GM23338 (cell line): ENCODE measurements around the gene COMMD4. TPM values are rescaled to one million over a fixed set of nuclear protein-coding genes. Genes with fewer than 3 reads are reported as not detected.

Source experiments
- ATAC-seq: fragments of 200-7000 bp; cut with Tn5 transposase; 3 replicates; pipeline ENCODE4 v1.9.1; 2020
- DNase-seq: peaks from one replicate; pipeline ENCODE4 v3.0.0-alpha.2; 2015; ENCODE audit warnings: low spot score
- H2AFZ ChIP-seq: fragments of 200-600 bp; sonication (generic); 2 replicates; pipeline ENCODE4 v1.8.0; 2016; ENCODE audit warnings: antibody characterized with exemption, mild to moderate bottlenecking, moderate library complexity
- H3F3A ChIP-seq: fragments of 200-600 bp; sonication (generic); replicated peaks from 2 replicates; pipeline ENCODE4 v1.8.0; 2017; ENCODE audit warnings: antibody characterized with exemption, mixed run types, low read depth
- H3K27ac ChIP-seq: fragments of 200-600 bp; sonication (generic); 2 replicates; pipeline ENCODE4 v1.6.1; 2016; ENCODE audit warnings: low read depth
- H3K27me3 ChIP-seq: fragments of 200-600 bp; sonication (generic); 2 replicates; pipeline ENCODE4 v1.8.0; 2016; ENCODE audit warnings: mild to moderate bottlenecking, mixed run types, moderate library complexity; ENCODE audit not compliant: insufficient read depth
- H3K36me3 ChIP-seq: fragments of 200-600 bp; sonication (generic); 2 replicates; pipeline ENCODE4 v1.8.0; 2016; ENCODE audit warnings: mild to moderate bottlenecking; ENCODE audit not compliant: insufficient read depth
- H3K4me1 ChIP-seq: fragments of 200-600 bp; sonication (generic); 2 replicates; pipeline ENCODE4 v1.8.0; 2016; ENCODE audit warnings: mild to moderate bottlenecking, moderate library complexity; ENCODE audit not compliant: insufficient read depth
- H3K4me2 ChIP-seq: fragments of 200-600 bp; sonication (generic); 2 replicates; pipeline ENCODE4 v1.7.1; 2017; ENCODE audit warnings: mixed run types
- H3K4me3 ChIP-seq: fragments of 200-600 bp; sonication (generic); 2 replicates; pipeline ENCODE4 v1.6.1; 2016; ENCODE audit warnings: mixed run types
- H3K79me2 ChIP-seq: fragments of 200-600 bp; sonication (generic); replicated peaks from 2 replicates; pipeline ENCODE4 v1.8.0; 2017; ENCODE audit warnings: mild to moderate bottlenecking; ENCODE audit not compliant: insufficient read depth
- H3K9me2 ChIP-seq: fragments of 200-600 bp; sonication (generic); 2 replicates; pipeline ENCODE4 v1.8.0; 2017; ENCODE audit not compliant: insufficient read depth
- H4K20me1 ChIP-seq: fragments of 200-600 bp; sonication (generic); replicated peaks from 2 replicates; pipeline ENCODE4 v1.8.0; 2017; ENCODE audit warnings: mild to moderate bottlenecking; ENCODE audit not compliant: insufficient read depth
- H3K27ac Mint-ChIP-seq: 2 replicates; pipeline ENCODE4 v1.8.0; 2020; ENCODE audit warnings: inconsistent platforms, mild to moderate bottlenecking, moderate library complexity, mixed read lengths
- H3K27me3 Mint-ChIP-seq: 3 replicates; pipeline ENCODE4 v1.8.0; 2022; ENCODE audit warnings: low read depth, mild to moderate bottlenecking, moderate library complexity, mixed read lengths, inconsistent platforms; ENCODE audit not compliant: insufficient read depth, poor library complexity
- H3K36me3 Mint-ChIP-seq: 3 replicates; pipeline ENCODE4 v1.8.0; 2021; ENCODE audit warnings: low read depth, mild to moderate bottlenecking, inconsistent platforms, moderate library complexity, mixed read lengths
- H3K4me1 Mint-ChIP-seq: 3 replicates; pipeline ENCODE4 v1.8.0; 2020; ENCODE audit warnings: mild to moderate bottlenecking, inconsistent platforms, mixed read lengths
- H3K4me3 Mint-ChIP-seq: 3 replicates; pipeline ENCODE4 v1.8.0; 2021; ENCODE audit warnings: moderate library complexity, mild to moderate bottlenecking, inconsistent platforms, mixed read lengths
- H3K9me3 Mint-ChIP-seq: 3 replicates; pipeline ENCODE4 v1.8.0; 2020; ENCODE audit warnings: moderate library complexity, mild to moderate bottlenecking, inconsistent platforms, mixed read lengths
- EZH2 ChIP-seq: fragments of 200-600 bp; sonication (generic); IDR thresholded peaks from one replicate; pipeline ENCODE4 v1.8.0; 2017; ENCODE audit warnings: antibody characterized with exemption, mild to moderate bottlenecking, low read depth; ENCODE audit not compliant: unreplicated experiment
- EZH2phosphoT487 ChIP-seq: fragments of 200-600 bp; sonication (generic); IDR thresholded peaks from one replicate; pipeline ENCODE4 v1.8.1; 2018; ENCODE audit warnings: antibody characterized with exemption; ENCODE audit not compliant: unreplicated experiment
- JUNB ChIP-seq: IDR thresholded peaks from one replicate; pipeline ENCODE4 v1.6.1; 2016; ENCODE audit warnings: antibody characterized with exemption; ENCODE audit not compliant: unreplicated experiment
- NANOG ChIP-seq: IDR thresholded peaks from 2 replicates; pipeline ENCODE4 v1.6.1; 2016; ENCODE audit warnings: antibody characterized with exemption, borderline replicate concordance
- POLR2AphosphoS5 ChIP-seq: IDR thresholded peaks from 2 replicates; pipeline ENCODE4 v1.6.1; 2016; ENCODE audit warnings: antibody characterized with exemption, low read depth
- STAT1 ChIP-seq: IDR thresholded peaks from one replicate; pipeline ENCODE4 v1.6.1; 2016; ENCODE audit warnings: antibody characterized with exemption; ENCODE audit not compliant: unreplicated experiment
- ZNF331 ChIP-seq: fragments of 250-450 bp; sonication (Bioruptor Pico); IDR thresholded peaks from 2 replicates; pipeline ENCODE4 v1.5.0; 2020; ENCODE audit warnings: low read depth, mild to moderate bottlenecking, moderate library complexity
- polyA plus RNA-seq: library from polyadenylated mRNA; unstranded; fragments of >200 nt; fragmentation: Nextera tagmentation; extraction: Ambion mirVana; gene quantifications from 2 replicates; pipeline ENCODE4 v1.2.1, GENCODE V29; 2016
- total RNA-seq: library from RNA; depleted of rRNA; stranded (reverse); fragments of >200 nt; shearing (Covaris generic); gene quantifications from 2 replicates; pipeline ENCODE4 v1.2.3, GENCODE V29; 2014
- TF ChIP-seq, protein P1 (sequence below): fragments of 250-450 bp; sonication (Bioruptor Pico); IDR thresholded peaks from 2 replicates; pipeline ENCODE4 v1.5.0; 2020; ENCODE audit warnings: mild to moderate bottlenecking, moderate library complexity
- TF ChIP-seq, protein P2 (sequence below): IDR thresholded peaks from one replicate; pipeline ENCODE4 v1.6.1; 2018; ENCODE audit warnings: antibody characterized with exemption; ENCODE audit not compliant: unreplicated experiment

Gene COMMD4
- total and polyA plus RNA-seq, 2 experiments from 2014 or later: 131 TPM

DNA sequence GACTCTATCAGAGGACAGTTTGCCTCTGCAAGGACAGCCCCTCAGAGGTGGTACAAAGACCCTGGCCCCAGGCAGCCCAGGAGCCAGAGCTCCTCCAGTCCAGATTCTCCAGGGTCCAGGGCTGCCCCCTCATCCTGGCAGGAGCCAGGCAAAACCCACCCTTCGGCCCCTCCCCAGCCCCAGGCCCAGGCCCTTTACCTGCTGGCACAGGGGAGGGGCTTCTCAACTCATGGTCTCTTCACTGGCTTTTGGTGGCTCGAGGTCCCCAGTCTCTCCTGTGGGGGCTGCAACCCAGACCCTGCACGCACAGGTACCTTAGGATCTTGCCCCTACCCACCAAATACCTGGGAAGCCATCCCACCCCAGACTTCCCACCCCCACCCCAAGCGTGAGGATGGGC lies 19.5 kb downstream of the COMMD4 start:
- Mint-ChIP-seq H3K9me3 (no peaks in the 10 kb centered on the region), H3K27ac (no peak overlapping the region), H3K36me3 (peaks cover 11% of the 10 kb centered on the region; the same call in 2 of the 3 replicates), H3K27me3 (peaks cover 19% of the 10 kb centered on the region), H3K4me3 (no peak overlapping the region), H3K4me1 (no peaks in the 10 kb centered on the region)
- H3K27ac ChIP-seq: no peak overlapping the region
- TF ChIP-seq, protein P1, sequence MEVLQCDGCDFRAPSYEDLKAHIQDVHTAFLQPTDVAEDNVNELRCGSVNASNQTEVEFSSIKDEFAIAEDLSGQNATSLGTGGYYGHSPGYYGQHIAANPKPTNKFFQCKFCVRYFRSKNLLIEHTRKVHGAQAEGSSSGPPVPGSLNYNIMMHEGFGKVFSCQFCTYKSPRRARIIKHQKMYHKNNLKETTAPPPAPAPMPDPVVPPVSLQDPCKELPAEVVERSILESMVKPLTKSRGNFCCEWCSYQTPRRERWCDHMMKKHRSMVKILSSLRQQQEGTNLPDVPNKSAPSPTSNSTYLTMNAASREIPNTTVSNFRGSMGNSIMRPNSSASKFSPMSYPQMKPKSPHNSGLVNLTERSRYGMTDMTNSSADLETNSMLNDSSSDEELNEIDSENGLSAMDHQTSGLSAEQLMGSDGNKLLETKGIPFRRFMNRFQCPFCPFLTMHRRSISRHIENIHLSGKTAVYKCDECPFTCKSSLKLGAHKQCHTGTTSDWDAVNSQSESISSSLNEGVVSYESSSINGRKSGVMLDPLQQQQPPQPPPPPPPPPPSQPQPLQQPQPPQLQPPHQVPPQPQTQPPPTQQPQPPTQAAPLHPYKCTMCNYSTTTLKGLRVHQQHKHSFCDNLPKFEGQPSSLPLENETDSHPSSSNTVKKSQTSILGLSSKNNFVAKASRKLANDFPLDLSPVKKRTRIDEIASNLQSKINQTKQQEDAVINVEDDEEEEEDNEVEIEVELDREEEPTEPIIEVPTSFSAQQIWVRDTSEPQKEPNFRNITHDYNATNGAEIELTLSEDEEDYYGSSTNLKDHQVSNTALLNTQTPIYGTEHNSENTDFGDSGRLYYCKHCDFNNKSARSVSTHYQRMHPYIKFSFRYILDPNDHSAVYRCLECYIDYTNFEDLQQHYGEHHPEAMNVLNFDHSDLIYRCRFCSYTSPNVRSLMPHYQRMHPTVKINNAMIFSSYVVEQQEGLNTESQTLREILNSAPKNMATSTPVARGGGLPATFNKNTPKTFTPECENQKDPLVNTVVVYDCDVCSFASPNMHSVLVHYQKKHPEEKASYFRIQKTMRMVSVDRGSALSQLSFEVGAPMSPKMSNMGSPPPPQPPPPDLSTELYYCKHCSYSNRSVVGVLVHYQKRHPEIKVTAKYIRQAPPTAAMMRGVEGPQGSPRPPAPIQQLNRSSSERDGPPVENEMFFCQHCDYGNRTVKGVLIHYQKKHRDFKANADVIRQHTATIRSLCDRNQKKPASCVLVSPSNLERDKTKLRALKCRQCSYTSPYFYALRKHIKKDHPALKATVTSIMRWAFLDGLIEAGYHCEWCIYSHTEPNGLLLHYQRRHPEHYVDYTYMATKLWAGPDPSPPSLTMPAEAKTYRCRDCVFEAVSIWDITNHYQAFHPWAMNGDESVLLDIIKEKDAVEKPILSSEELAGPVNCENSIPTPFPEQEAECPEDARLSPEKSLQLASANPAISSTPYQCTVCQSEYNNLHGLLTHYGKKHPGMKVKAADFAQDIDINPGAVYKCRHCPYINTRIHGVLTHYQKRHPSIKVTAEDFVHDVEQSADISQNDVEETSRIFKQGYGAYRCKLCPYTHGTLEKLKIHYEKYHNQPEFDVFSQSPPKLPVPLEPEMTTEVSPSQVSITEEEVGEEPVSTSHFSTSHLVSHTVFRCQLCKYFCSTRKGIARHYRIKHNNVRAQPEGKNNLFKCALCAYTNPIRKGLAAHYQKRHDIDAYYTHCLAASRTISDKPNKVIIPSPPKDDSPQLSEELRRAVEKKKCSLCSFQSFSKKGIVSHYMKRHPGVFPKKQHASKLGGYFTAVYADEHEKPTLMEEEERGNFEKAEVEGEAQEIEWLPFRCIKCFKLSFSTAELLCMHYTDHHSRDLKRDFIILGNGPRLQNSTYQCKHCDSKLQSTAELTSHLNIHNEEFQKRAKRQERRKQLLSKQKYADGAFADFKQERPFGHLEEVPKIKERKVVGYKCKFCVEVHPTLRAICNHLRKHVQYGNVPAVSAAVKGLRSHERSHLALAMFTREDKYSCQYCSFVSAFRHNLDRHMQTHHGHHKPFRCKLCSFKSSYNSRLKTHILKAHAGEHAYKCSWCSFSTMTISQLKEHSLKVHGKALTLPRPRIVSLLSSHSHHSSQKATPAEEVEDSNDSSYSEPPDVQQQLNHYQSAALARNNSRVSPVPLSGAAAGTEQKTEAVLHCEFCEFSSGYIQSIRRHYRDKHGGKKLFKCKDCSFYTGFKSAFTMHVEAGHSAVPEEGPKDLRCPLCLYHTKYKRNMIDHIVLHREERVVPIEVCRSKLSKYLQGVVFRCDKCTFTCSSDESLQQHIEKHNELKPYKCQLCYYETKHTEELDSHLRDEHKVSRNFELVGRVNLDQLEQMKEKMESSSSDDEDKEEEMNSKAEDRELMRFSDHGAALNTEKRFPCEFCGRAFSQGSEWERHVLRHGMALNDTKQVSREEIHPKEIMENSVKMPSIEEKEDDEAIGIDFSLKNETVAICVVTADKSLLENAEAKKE (CRISPR knock-in tag): no peak
- TF ChIP-seq EZH2phosphoT487: no peak
- TF ChIP-seq JUNB: no peak
- TF ChIP-seq, protein P2, sequence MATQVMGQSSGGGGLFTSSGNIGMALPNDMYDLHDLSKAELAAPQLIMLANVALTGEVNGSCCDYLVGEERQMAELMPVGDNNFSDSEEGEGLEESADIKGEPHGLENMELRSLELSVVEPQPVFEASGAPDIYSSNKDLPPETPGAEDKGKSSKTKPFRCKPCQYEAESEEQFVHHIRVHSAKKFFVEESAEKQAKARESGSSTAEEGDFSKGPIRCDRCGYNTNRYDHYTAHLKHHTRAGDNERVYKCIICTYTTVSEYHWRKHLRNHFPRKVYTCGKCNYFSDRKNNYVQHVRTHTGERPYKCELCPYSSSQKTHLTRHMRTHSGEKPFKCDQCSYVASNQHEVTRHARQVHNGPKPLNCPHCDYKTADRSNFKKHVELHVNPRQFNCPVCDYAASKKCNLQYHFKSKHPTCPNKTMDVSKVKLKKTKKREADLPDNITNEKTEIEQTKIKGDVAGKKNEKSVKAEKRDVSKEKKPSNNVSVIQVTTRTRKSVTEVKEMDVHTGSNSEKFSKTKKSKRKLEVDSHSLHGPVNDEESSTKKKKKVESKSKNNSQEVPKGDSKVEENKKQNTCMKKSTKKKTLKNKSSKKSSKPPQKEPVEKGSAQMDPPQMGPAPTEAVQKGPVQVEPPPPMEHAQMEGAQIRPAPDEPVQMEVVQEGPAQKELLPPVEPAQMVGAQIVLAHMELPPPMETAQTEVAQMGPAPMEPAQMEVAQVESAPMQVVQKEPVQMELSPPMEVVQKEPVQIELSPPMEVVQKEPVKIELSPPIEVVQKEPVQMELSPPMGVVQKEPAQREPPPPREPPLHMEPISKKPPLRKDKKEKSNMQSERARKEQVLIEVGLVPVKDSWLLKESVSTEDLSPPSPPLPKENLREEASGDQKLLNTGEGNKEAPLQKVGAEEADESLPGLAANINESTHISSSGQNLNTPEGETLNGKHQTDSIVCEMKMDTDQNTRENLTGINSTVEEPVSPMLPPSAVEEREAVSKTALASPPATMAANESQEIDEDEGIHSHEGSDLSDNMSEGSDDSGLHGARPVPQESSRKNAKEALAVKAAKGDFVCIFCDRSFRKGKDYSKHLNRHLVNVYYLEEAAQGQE: no peak
- TF ChIP-seq NANOG: no peak
- TF ChIP-seq ZNF331 (CRISPR knock-in tag): no peak
- no peak for TF ChIP-seq POLR2AphosphoS5
- TF ChIP-seq EZH2: no peak
- no peak for TF ChIP-seq STAT1
- no peaks in the 10 kb centered on the region for H4K20me1 ChIP-seq
- H3K36me3 ChIP-seq: no peaks in the 10 kb centered on the region
- H3K79me2 ChIP-seq: no peaks in the 10 kb centered on the region
- H3K4me1 ChIP-seq: no peaks in the 10 kb centered on the region
- no peaks in the 10 kb centered on the region for H3F3A ChIP-seq
- H3K9me2 ChIP-seq: 0 out of 2 replicates have a peak, but pooled peaks cover 5% of the 10 kb centered on the region
- H3K4me2 ChIP-seq: no peak overlapping the region
- H3K27me3 ChIP-seq: peaks cover under 1% of the 10 kb centered on the region; the same call in 1 of the 2 replicates
- H3K4me3 ChIP-seq: no peak overlapping the region
- DNase-seq (no peak), ATAC-seq (no peak)
- H2AFZ ChIP-seq: no peak overlapping the region
